GM21515 (cell line): ENCODE data around the gene MYBPHL.
A peak's percentile ranks its signal among the peaks of the same experiment; 100 is the strongest.

Experiments
- ATAC-seq: cut with Tn5 transposase; IDR thresholded peaks from one replicate; pipeline ENCODE4 v1.9.1; 2021; ENCODE audit not compliant: unreplicated experiment

Gene MYBPHL

GRCh38 chr1:109281680-109282496, 24.9 kb downstream of the MYBPHL start:
- ATAC-seq = no peak

GRCh38 chr1:109280862-109281261, 25.9 kb downstream of the MYBPHL start:
- no peak for ATAC-seq

GRCh38 chr1:109279615-109280278, 27.1 kb downstream of the MYBPHL start:
- ATAC-seq = no peak

- peak; percentile 79 for ATAC-seq
Measured at GRCh38 chr1:109277434-109278204, 29.2 kb downstream of the MYBPHL start.

- no peak for ATAC-seq
Measured at GRCh38 chr1:109275706-109276345, 31.0 kb downstream of the MYBPHL start.

- no peak for ATAC-seq
Measured at GRCh38 chr1:109274533-109275476, 32.0 kb downstream of the MYBPHL start.

GRCh38 chr1:109273570-109274288, 33.1 kb downstream of the MYBPHL start:
- no peak for ATAC-seq

GRCh38 chr1:109272831-109273547, 33.8 kb downstream of the MYBPHL start:
- no peak for ATAC-seq

GRCh38 chr1:109272021-109272799, 34.6 kb downstream of the MYBPHL start:
- no peak for ATAC-seq

GRCh38 chr1:109271458-109271857, 35.4 kb downstream of the MYBPHL start:
- no peak for ATAC-seq

- ATAC-seq = no peak
Measured at GRCh38 chr1:109270623-109271317, 36.0 kb downstream of the MYBPHL start.

- no peak for ATAC-seq
Measured at GRCh38 chr1:109269981-109270622, 36.7 kb downstream of the MYBPHL start.

- no peak for ATAC-seq
Measured at GRCh38 chr1:109269212-109269980, 37.4 kb downstream of the MYBPHL start.

- ATAC-seq = no peak
Measured at GRCh38 chr1:109268431-109269211, 38.2 kb downstream of the MYBPHL start.

- ATAC-seq = no peak
Measured at GRCh38 chr1:109267743-109268300, 39.0 kb downstream of the MYBPHL start.
